GM19099 (cell line): Measurements from ENCODE around the gene SELPLG.

Experiments used
- POLR2A ChIP-seq: IDR thresholded peaks from 3 replicates; pipeline ENCODE4 v1.6.1; 2011; ENCODE audit warnings: low read depth; ENCODE audit not compliant: insufficient read length; ENCODE audit errors: extremely low read depth

Gene SELPLG

DNA sequence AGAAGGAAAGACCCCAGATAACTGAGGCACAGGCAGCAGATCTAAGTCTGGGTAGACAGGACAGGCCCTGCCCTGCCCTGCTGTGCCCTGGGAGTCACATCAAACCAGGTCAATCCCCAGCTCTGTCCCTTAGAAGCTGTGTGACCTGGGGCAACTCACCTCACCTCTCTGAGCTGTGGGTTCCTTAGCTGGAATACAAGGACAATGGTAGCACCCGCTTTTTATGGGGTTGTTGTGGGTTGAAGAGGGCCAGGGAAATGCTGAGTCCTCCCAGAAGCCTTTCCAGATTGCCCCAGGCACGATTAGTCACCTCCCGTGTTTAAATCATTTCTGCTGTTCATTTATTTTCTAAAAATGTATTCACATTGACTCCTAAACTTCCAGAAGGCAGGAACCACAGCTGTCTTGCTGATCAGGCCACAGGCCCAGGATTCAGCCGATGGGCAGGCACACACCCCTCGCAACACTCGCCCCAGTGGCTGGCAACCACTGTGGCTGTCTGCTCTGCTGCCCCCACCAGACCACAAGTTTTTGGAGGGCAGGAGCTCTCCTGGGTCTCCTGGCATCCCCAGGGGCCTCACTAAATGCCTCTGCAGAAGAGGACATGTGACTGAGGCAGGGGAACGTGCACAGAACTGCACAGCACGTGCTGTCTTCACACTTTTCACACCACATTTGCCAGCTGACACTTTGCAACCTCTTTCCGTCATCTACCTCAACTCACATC is 3.0 kb downstream of the SELPLG start:
- TF ChIP-seq POLR2A: no peak

DNA sequence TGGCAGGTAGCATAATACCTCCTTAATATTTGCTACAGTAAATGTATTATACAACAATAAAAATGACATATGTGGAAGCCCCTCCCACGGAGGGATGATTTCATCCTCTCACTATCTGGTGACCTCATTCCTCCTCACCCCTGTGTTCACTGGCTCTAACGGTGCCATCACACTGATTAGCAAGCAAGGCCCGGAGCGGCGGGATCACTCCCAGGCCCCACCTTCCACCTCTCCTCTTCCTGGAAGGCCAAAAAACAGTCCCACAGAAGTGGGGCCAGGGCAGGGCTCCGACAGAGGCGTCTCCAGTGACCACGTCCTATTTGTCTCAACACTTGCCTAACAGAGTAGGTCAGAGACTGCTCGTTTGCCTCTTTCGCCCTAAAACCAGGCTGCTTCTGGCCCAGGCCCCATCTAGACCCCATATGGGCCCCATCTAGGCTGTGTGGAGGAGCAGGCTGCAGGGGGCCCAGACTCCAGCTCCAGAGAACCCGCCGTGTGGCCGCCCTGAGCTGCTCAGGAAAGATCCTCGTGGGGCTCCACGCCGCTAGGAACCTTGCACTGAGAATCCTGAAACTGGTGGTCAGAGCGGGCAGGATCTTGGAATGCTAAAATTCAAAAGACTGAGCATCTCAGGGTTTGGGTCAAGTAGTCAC is 3.7 kb downstream of the SELPLG start:
- TF ChIP-seq POLR2A: no peak

DNA sequence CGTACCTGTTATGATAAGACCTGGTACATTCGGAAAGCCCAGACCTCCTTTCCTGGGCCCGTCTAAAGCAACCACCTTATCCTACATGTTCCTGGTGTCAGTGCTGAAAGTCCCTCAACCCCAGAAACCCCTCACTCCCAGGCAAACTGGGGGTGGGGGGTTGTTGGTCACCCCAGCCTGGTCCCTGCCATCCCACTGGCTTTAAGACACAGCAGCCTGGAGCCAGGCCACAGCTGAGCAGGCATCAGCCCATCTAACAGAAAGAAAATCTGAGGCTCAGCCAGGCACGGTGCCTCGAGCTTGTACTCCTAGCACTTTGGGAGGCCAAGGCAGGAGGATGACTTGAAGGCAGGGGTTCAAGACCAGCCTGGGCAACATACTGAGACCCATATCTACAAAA is 4.5 kb downstream of the SELPLG start:
- TF ChIP-seq POLR2A: no peak

DNA sequence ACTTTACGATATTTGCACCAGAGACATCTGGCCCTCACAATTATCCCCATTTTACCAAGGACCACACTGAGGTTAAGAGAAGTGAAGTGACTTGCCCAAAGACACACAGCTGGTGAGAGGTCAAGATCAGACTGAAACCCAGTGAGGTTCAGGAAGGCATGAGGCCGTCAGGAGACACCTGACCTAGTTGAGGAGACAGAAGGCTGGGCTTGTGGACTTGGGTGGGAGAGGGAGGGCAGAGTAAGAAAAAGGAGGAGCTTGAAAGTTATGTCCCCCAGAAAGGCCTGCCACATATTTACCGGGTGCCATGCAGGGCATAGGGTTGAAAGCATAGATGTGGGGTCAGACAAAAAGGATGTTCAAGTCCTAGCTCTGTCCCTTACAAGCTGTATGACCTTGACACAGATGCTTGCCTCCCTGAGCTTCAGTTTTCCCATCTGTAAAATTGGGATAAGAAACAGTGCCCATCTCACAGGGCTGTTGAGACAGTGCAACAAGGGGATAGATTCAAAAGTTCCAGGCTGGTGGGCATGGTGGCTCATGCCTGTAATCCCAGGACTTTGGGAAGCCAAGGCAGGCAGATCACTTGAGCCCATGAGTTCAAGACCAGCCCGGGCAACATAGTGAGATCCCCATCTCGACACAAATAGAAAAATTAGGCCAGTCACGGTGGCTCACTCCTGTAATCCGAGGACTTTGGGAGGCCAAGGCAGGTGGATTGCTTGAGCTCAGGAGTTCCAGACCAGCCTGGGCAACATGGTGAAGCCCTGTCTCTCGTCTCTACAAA is 6.4 kb downstream of the SELPLG start:
- no peak for TF ChIP-seq POLR2A

DNA sequence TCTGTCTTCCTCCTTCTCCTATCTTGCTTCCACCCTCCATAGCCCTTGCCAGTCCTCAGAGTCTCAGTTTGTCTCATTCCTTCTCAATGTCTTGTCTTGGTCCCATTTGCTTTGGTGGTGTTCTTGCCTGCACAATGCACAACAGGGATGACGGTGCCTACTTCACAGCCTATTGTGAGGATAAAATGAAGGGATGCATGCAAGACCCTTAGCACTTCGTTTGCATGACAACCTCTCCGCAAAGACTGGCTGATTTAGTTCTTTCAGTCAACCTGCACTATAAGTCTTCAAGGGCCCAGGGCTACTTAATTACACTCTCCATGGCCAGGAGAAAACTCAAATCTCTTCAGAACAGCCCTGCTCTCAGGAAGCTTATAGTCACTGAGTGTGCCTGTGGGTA is 8.5 kb downstream of the SELPLG start:
- no peak for TF ChIP-seq POLR2A

DNA sequence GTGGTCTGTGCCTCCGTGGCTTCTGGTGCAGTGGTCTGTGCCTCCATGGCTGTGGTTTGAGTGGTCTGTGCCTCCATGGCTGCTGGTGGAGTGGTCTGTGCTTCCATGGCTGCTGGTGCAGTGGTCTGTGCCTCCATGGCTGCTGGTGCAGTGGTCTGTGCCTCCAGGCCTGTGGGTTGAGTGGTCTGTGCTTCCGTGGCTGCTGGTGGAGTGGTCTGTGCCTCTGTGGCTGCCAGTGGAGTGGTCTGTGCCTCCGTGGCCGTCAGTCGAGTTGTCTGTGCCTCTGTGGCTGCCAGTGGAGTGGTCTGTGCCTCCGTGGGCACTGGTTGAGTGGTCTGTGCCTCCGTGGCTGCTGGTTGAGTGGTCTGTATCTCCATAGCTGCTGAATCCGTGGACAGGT is 10.1 kb downstream of the SELPLG start:
- no peak for TF ChIP-seq POLR2A

DNA sequence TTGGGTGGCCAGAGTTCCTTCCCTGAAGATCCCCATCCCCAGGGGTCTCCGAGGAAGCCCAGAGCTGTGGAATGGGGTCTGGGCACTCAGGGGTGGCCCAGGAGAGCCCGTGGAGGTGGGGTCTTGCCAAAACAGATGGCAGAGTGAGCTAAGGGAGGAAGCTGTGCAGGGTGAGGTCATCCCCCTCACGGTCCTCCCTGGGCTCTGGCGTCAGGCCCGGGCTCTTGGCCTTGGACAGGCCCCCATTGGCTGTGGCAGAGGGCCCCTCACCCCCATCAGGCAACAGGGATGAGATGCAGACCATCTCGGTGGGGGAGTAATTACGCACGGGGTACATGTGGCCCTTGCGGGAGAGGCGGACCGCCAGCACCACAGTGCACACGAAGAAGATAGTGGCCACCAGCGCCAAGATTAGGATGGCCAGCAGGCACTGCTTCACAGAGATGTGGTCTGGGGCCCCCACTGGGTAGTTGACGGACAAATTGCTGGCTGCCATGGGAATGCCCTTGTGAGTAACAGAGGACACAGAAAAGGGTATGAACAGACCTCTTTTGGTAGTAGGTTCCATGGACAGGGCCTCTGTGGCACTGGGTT is 10.7 kb downstream of the SELPLG start:
- TF ChIP-seq POLR2A: no peak

DNA sequence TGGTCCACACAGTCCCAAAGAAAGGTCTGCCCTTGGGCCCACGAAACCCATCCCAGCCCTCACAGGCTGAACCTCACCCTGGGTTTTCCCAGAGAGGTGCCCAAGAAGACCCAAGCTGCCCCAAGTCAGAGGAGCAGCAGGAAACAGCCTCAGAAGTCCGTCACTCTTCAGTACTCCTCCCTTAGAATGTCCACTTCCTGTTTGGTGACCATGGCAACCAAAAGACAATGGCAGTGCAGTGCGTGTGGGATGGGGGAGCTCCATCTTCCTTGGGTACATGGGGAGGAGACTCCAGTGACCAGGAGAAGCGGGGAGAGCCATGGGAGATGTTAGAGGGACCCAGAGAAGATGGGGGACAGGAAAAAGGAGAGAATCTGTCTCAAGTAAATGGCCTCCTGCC is 11.3 kb downstream of the SELPLG start:
- no peak for TF ChIP-seq POLR2A

DNA sequence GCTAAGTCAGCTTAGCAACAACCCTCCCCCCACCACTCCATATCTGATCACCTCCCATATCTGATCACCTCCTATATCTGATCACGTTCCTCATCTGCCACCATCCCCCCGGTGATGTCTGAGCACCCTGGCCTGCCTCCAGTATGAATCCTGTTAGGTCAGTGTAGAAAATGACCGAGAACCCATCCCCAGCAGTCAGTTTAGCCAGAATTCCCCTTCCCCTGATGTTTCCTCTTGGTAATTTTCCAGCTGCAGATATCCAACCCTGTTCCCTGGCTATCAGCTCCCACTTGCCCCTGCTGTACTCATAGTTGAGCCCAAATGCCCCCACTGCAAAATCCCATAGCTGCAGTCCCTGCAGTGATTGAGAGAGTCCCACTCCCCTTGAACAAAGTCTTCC is 12.5 kb downstream of the SELPLG start:
- TF ChIP-seq POLR2A: no peak

DNA sequence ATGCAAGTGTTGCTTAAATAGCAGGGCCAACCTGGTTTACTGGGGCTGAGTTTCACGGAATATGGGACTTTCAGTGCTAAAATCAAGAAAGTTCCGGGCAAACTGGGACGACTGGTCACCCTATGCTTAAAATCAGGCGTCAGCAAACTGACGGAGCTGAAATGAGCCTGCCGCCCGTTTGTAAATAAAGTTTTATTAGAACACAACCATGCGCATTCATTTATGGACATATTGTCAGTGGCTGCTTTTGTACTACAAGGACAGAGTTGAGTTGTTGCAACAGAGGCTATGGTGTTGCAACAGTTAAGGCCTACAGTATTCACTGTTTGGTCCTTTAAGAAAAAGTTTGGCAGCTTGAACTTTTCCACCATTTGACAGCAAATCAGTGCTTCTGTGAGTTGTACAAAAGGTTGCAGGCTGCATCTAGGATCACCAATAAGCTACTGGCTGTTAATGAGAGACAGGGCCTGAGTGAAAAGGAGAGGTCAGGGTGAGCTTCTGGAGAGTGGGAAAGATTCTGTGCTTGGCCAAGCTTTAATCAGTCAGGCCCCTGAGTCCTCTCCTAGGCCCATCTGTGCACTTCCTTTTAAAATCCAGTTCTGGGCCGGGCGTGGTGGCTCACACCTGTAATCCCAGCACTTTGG is 13.3 kb downstream of the SELPLG start:
- no peak for TF ChIP-seq POLR2A

DNA sequence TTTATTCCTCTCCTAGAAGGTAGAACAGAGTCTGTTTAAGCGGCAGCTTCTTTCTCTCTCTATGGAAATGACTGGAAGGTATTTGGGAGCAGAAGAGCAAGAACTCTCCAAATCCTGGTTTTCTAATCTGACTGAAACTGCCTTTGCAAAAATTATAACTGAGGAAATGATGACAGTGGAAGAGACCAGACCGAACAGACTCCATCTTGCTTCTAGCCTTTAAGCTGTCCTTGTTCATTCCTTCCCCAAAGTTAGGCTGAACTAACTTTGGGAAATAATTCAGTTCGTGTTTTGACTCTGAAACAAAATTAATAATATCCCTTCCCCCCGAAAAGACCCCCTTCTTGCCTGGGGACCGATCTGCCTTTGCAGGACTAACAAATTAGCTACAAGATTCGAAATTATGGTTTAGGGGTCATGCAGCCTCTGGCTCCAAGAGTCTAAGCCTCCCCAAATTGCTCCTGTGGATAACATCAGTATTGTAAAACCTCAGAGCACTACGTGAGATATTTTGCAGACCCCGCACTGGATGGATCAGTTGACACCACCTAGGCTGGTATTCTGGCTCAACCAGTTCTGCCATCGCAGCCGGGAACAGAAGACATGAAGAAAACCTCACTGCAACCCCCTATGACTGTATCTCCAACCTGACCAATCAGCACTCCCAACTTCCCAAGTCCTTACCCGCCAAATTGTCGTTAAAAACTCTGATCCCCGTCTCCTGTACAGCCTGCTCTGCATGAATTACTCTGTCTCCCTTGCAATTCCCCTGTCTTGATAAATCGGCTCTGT is 14.1 kb downstream of the SELPLG start:
- no peak for TF ChIP-seq POLR2A

DNA sequence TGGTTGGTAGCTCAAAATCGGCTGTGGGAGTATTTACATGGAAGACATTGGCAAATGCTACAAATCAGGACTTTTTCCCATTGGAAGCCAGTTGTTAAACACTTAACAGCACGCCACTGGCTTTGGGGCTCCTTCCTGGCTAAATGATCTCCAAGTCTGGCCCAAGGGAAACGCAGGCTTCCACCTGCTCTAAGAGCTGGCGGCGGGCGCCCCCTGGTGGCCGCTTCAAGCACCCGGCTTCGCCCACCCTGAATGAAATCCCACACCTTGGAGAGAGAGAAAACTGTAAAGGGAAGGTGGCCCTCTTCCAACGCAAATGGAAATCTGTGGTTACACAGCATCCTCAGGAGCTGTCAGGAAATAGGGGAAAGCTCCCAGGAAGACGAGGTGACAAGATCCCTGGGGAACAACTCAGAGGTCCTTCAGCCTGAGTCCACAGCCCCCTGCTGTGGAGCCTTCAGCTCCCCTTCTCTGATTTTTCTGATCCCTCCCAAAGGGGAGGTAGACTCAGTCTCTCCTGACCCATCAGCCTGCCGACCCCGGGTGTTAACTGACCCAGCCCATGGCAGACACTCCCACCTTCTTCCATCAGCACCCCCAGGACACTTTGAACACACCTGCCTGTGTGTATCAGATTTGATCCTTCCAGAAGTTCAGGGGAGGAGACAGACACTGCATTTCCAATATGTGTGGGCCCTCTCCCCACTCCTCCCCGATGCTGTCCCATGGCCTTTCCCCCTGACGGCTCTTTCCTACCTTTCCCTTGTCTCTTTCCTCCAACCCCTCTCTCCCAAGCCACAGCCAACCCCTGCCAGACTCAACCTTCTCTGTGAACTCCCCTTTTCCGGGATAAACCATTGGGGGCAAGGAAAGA is 15.4 kb downstream of the SELPLG start:
- TF ChIP-seq POLR2A: no peak
